ENCODE measurements around the gene NCOA7.

DNA sequence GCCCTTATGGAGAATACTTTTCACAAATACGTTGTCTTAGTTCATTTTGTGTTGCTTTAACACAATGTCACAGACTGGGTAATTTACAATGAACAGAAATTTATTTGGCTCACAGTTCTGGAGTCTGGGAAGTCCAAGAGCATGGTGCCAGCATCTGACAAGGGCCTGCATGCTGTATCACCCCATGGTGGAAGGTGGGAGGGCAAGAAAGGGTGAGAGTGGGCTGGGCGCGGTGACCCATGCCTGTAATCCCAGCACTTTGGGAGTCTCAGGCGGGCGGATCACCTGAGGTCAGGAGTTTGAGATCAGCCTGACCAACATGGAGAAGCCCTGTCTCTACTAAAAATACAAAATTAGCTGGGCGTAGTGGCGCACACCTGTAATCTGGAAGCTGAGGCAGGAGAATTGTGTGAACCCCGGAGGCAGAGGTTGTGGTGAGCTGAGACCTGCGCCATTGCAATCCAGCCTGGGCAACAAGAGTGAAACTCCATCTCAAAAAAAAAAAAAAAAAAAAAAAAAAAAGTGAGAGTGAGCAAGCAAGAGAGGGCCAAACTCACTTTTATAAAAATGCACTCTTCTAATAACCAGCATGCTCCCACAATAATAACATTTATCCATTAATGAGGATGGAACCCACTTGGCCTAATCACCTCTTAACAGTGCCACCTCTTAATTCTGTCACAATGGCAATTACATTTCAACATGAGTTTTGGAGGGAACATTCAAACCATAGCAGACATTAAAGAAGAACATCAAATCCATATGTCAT lies 36.1 kb downstream of the NCOA7 start:
- TF ChIP-seq, protein P1, sequence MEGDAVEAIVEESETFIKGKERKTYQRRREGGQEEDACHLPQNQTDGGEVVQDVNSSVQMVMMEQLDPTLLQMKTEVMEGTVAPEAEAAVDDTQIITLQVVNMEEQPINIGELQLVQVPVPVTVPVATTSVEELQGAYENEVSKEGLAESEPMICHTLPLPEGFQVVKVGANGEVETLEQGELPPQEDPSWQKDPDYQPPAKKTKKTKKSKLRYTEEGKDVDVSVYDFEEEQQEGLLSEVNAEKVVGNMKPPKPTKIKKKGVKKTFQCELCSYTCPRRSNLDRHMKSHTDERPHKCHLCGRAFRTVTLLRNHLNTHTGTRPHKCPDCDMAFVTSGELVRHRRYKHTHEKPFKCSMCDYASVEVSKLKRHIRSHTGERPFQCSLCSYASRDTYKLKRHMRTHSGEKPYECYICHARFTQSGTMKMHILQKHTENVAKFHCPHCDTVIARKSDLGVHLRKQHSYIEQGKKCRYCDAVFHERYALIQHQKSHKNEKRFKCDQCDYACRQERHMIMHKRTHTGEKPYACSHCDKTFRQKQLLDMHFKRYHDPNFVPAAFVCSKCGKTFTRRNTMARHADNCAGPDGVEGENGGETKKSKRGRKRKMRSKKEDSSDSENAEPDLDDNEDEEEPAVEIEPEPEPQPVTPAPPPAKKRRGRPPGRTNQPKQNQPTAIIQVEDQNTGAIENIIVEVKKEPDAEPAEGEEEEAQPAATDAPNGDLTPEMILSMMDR (IDR thresholded peaks at IDR 0.05) = no peak
- no peak for TF ChIP-seq ZFX (IDR thresholded peaks at IDR 0.05; ENCODE audit: borderline replicate concordance)

Data from 22Rv1 (cell line).